Left lung (tissue), 10 donors: ENCODE data around the gene RBM39. TPM values are rescaled to one million over a fixed set of nuclear protein-coding genes. Genes with fewer than 3 reads are reported as not detected.

ENCODE experiments used
- ATAC-seq: fragments of 200-7000 bp; cut with Tn5 transposase; one replicate; pipeline ENCODE4 v1.9.1; 2020; ENCODE audit warnings: moderate library complexity
- DNase-seq, 4 donors: peaks; one replicate each; pipeline ENCODE4 v3.0.0-alpha.2; 2013 to 2020
- H3K27ac ChIP-seq, 2 donors: fragments of 200-600 bp; sonication (generic) in 1 of 2; one replicate each; pipeline versions ENCODE4 v1.5.0 to v1.8.0; 2020 to 2021
- H3K27me3 ChIP-seq, 2 donors: fragments of 200-600 bp; sonication (generic) in 1 of 2; one replicate each; pipeline versions ENCODE4 v1.5.0 to v1.8.0; 2020 to 2021
- H3K36me3 ChIP-seq, 2 donors: fragments of 200-600 bp; sonication (generic) in 1 of 2; one replicate each; pipeline versions ENCODE4 v1.5.0 to v1.8.0; 2020 to 2021
- H3K4me1 ChIP-seq, 2 donors: fragments of 200-600 bp; one replicate each; pipeline ENCODE4 v1.8.0; 2021
- H3K4me3 ChIP-seq, 2 donors: fragments of 200-600 bp; sonication (generic) in 1 of 2; one replicate each; pipeline versions ENCODE4 v1.5.0 to v1.8.0; 2020 to 2021; ENCODE audit warnings: mild to moderate bottlenecking in 1 of 2
- H3K9me3 ChIP-seq, 2 donors: fragments of 200-600 bp; sonication (generic) in 1 of 2; one replicate each; pipeline versions ENCODE4 v1.5.0 to v1.8.0; 2020 to 2021
- CTCF ChIP-seq, 2 donors: fragments of 200-600 bp; sonication (generic) in 1 of 2; IDR thresholded peaks; one replicate each; pipeline versions ENCODE4 v1.5.0 to v1.8.0; 2021; ENCODE audit warnings: antibody characterized with exemption in 2 of 2
- intact Hi-C, 2 donors: fragments of 100-400 bp; cut with DNase I; formaldehyde crosslinking; loops; one replicate each; pipeline versions ENCODE4 v1.11.2 to v1.14.2; 2022
- polyA plus RNA-seq, 6 donors: library from polyadenylated mRNA; unstranded; fragments of 120-200 nt; gene quantifications; one replicate each; pipeline ENCODE4 v1.2.1, GENCODE V29; 2013; ENCODE audit not compliant: insufficient read length in 6 of 6
- total RNA-seq, 2 donors: library from RNA; stranded (reverse); fragmentation: NEBNext Ultra II Directional; extraction: Animal tissue kit (Norgen Biotek cat#: 25700); gene quantifications; one replicate each; pipeline ENCODE4 v1.2.1, GENCODE V29; 2021
- donor health status: DM: no; HTN: yes; CAD: no.
- donor health status: DM: no; HTN: no; CAD: no.

RBM39 gene
- total and polyA plus RNA-seq, 8 donors = 242 to 744 (median 685) TPM

GRCh38 chr20:35661053-35661452 is 81.0 kb downstream of the RBM39 start:
- Histone ChIP-seq H3K4me1 (peaks cover 43 to 70% of the 10 kb centered on the region in 2 donors), H3K27me3 (no peaks in the 10 kb centered on the region), H3K9me3 (no peaks in the 10 kb centered on the region), H3K36me3 (peaks cover 0 to 5% of the 10 kb centered on the region in 2 donors), H3K4me3 (peak overlapping the region in 1 of 2 donors; percentile 98), H3K27ac (peak overlapping the region; percentile 3 to 4)
- ATAC-seq = peak; percentile 7
- intact Hi-C loops = no loop called here
- DNase-seq = no peak
- TF ChIP-seq CTCF (IDR thresholded peaks at IDR 0.05) = no peak

GRCh38 chr20:35660122-35660937 is 81.7 kb downstream of the RBM39 start:
- H3K9me3 ChIP-seq = no peaks in the 10 kb centered on the region
- H3K27me3 ChIP-seq = no peaks in the 10 kb centered on the region
- no peak for TF ChIP-seq CTCF (IDR thresholded peaks at IDR 0.05)
- H3K27ac ChIP-seq = peak overlapping the region in 1 of 2 donors; percentile 4
- no peak overlapping the region for H3K4me3 ChIP-seq
- DNase-seq (no peak), ATAC-seq (no peak)
- peaks cover 0 to 7% of the 10 kb centered on the region in 2 donors for H3K36me3 ChIP-seq
- H3K4me1 ChIP-seq = peaks cover 43 to 70% of the 10 kb centered on the region in 2 donors
- intact Hi-C loops = no loop called here

- intact Hi-C loops = no loop called here
- H3K27me3 ChIP-seq = no peaks in the 10 kb centered on the region
- peaks cover 31 to 56% of the 10 kb centered on the region in 2 donors for H3K4me1 ChIP-seq
- no peak overlapping the region for H3K27ac ChIP-seq
- TF ChIP-seq CTCF (IDR thresholded peaks at IDR 0.05) = no peak
- H3K4me3 ChIP-seq = no peak overlapping the region
- peak in 1 of 4 donors; percentile 16 for DNase-seq
- no peaks in the 10 kb centered on the region for H3K9me3 ChIP-seq
- peak; percentile 69 for ATAC-seq
- peaks cover 3 to 38% of the 10 kb centered on the region in 2 donors for H3K36me3 ChIP-seq
Observed at GRCh38 chr20:35657271-35657670, 84.8 kb downstream of the RBM39 start.

GRCh38 chr20:35654415-35654814 is 87.6 kb downstream of the RBM39 start:
- DNase-seq (no peak), ATAC-seq (no peak)
- TF ChIP-seq CTCF (IDR thresholded peaks at IDR 0.05) = no peak
- no peaks in the 10 kb centered on the region for H3K27me3 ChIP-seq
- H3K4me3 ChIP-seq = no peak overlapping the region
- H3K9me3 ChIP-seq = no peaks in the 10 kb centered on the region
- peaks cover 3 to 42% of the 10 kb centered on the region in 2 donors for H3K36me3 ChIP-seq
- no peak overlapping the region for H3K27ac ChIP-seq
- intact Hi-C loops = no loop called here
- peaks cover 12 to 43% of the 10 kb centered on the region in 2 donors for H3K4me1 ChIP-seq

- no peak for DNase-seq
- H3K27ac ChIP-seq = no peak overlapping the region
- H3K9me3 ChIP-seq = no peaks in the 10 kb centered on the region
- ATAC-seq = no peak
- H3K4me3 ChIP-seq = no peak overlapping the region
- peaks cover 16 to 43% of the 10 kb centered on the region in 2 donors for H3K4me1 ChIP-seq
- no peak for TF ChIP-seq CTCF (IDR thresholded peaks at IDR 0.05)
- H3K36me3 ChIP-seq = peaks cover 3 to 42% of the 10 kb centered on the region in 2 donors
- intact Hi-C loops = no loop called here
- H3K27me3 ChIP-seq = no peaks in the 10 kb centered on the region
Observed at GRCh38 chr20:35653893-35654292, 88.2 kb downstream of the RBM39 start.

Other genes with a start within 250 kb of the RBM39 start
- not detected for gene C20orf173, start 212.6 kb downstream of the RBM39 start, total RNA-seq
- gene C20orf173, start 212.6 kb downstream of the RBM39 start, polyA plus RNA-seq = not detected
- 100 to 1,000 TPM; 197 to 225 TPM for gene ERGIC3, start 200.2 kb downstream of the RBM39 start, total RNA-seq
- gene ERGIC3, start 200.2 kb downstream of the RBM39 start, polyA plus RNA-seq = 100 to 1,000 TPM; 356 to 390 (median 370) TPM
- gene SPAG4, start 126.4 kb downstream of the RBM39 start, total RNA-seq = 1 to 10 TPM; 3.1 to 3.5 TPM
- gene SPAG4, start 126.4 kb downstream of the RBM39 start, polyA plus RNA-seq = 1 to 10 TPM; 1.5 to 2.9 (median 2.2) TPM
- gene CPNE1, start 77.4 kb downstream of the RBM39 start, total RNA-seq = 100 to 1,000 TPM; 149 to 185 TPM
- 100 to 1,000 TPM; 177 to 272 (median 215) TPM for gene CPNE1, start 77.4 kb downstream of the RBM39 start, polyA plus RNA-seq
- gene RBM12, start 77.4 kb downstream of the RBM39 start, total RNA-seq = 10 to 100 TPM; 71.7 to 74.8 TPM
- 100 to 1,000 TPM in 1 of 6 donors, 10 to 100 TPM in 5; 69.5 to 103 (median 88.9) TPM for gene RBM12, start 77.4 kb downstream of the RBM39 start, polyA plus RNA-seq
- gene NFS1, start 42.9 kb downstream of the RBM39 start, total RNA-seq = 10 to 100 TPM; 25.5 to 32.5 TPM
- 10 to 100 TPM; 18.5 to 20.8 (median 19.8) TPM for gene NFS1, start 42.9 kb downstream of the RBM39 start, polyA plus RNA-seq
- gene ROMO1, start 42.9 kb downstream of the RBM39 start, total RNA-seq = 100 to 1,000 TPM; 107 to 126 TPM
- gene ROMO1, start 42.9 kb downstream of the RBM39 start, polyA plus RNA-seq = 10 to 100 TPM; 49.6 to 90.5 (median 60.2) TPM
- gene PHF20, start 29.8 kb upstream of the RBM39 start, total RNA-seq = 10 to 100 TPM; 31.1 to 41.2 TPM
- gene PHF20, start 29.8 kb upstream of the RBM39 start, polyA plus RNA-seq = 10 to 100 TPM; 36.8 to 43.4 (median 40.3) TPM
- 10 to 100 TPM; 58.1 to 62.1 TPM for gene SCAND1, start 212.2 kb upstream of the RBM39 start, total RNA-seq
- gene SCAND1, start 212.2 kb upstream of the RBM39 start, polyA plus RNA-seq = 10 to 100 TPM; 20.6 to 39.0 (median 29.4) TPM
- 1 to 10 TPM; 3.3 to 3.6 TPM for gene CNBD2, start 226.3 kb upstream of the RBM39 start, total RNA-seq
- under 1 TPM; 0.36 to 0.84 (median 0.42) TPM for gene CNBD2, start 226.3 kb upstream of the RBM39 start, polyA plus RNA-seq